Hematopoietic multipotent progenitor cell treated with erythropoietin and hydrocortisone succinate and interleukin-3 and kit ligand, for 17 days (in vitro differentiated cells): ENCODE data around the gene POTEM.
"Not testable (repeated sequence)": the region's sequence is repeated elsewhere in the genome, so short reads cannot be mapped to it uniquely, and the experiment has no call there.

Experiments used
- DNase-seq: peaks from one replicate; pipeline ENCODE4 v3.0.0-alpha.2; 2015; ENCODE audit warnings: low spot score

Gene POTEM

DNA sequence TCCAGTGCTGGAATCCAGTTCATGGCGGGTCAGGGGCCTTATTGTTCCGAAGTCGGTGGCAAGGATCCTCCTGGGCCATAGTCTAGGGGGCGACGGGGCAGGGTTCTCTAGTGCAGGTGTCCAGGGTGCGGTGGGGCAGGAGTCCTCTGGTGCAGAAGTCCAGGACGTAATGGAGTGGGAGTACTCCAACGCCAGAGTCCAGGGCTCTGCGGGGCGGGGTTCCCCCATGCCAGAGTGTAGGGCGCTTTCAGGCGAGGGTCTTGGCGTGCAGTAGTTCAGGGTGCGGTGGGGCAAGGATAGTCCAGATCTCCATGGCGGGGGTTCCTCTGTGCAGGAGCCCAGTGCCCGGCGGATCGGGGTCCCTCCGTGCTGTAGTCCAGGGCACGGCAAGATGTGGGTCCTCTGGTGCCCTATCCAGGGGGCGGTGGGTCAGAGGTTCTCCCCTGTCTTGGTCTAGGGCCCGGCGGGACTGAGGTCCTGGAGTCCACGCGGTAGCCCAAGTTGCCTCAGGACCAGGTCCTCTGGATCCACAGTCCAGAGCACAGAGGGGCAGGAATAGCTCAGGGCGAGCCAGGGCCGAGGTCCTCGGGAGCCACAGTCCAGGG, 70.9 kb downstream of the POTEM start:
- DNase-seq: not testable (repeated sequence)

DNA sequence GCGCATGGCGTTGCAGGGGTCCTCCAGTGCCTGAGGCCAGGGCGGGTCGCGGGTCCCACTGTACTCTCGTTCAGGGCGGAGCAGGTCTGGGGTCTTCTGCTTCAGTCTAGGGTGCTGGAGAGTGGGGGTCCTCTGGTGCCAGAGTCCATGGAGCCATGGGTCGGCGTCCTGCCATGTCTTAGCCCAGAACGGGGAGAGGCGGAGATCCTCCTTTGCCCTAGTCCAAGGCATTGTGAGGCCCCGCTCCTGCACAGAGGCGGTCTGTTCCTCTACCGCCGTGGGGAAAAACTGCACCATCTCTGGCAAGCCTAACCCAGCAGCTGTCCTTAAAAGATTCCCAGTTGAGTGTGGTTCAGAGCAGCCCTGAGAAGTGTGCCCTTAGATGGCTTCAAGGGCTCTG, 71.6 kb downstream of the POTEM start:
- DNase-seq: not testable (repeated sequence)

DNA sequence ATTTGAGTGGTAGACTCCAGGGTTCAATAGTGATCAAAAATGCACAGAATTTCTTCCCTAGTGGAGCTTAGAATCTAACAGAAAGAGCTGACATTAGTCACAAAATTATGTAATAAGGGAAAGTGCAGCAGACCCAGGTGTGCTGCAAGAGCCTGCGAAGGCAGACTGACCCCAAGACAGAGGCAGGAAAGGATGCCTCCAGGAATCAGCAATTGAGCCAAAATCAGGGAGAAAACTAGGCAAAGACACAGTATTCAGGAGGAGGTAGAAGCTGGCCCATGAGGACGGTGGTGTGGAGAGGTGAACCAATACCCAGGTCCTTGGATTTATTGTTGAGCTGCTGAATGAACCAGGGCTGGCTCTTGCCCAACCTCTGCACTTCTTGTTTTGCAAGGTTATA, 76.2 kb downstream of the POTEM start:
- not testable (repeated sequence) for DNase-seq
